ENCODE data around the gene RNF44.

DNA sequence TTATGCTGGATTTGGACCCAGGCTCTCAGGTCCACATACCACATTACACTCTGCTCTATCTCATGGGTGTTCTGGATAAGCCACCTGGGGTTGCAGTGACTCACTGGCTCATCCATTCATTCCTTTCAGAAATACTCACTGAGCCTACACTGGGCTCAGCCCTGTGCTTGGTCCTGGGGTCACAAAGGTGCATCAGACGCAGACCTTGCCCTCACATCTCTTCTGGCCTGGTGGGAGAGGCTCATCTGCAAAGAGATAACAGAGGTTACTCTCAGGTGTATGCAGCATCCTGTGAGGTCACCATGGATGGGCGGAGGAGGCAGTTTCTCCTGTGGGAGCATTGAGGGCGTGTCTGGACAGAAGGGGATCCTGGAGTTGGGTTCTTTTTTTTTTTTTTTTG lies 24.1 kb upstream of the RNF44 start:
- TF ChIP-seq, protein P1, sequence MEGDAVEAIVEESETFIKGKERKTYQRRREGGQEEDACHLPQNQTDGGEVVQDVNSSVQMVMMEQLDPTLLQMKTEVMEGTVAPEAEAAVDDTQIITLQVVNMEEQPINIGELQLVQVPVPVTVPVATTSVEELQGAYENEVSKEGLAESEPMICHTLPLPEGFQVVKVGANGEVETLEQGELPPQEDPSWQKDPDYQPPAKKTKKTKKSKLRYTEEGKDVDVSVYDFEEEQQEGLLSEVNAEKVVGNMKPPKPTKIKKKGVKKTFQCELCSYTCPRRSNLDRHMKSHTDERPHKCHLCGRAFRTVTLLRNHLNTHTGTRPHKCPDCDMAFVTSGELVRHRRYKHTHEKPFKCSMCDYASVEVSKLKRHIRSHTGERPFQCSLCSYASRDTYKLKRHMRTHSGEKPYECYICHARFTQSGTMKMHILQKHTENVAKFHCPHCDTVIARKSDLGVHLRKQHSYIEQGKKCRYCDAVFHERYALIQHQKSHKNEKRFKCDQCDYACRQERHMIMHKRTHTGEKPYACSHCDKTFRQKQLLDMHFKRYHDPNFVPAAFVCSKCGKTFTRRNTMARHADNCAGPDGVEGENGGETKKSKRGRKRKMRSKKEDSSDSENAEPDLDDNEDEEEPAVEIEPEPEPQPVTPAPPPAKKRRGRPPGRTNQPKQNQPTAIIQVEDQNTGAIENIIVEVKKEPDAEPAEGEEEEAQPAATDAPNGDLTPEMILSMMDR (IDR thresholded peaks at IDR 0.05) = no peak
- TF ChIP-seq EZH2phosphoT487 (IDR thresholded peaks at IDR 0.05) (no peak), EZH2 (IDR thresholded peaks at IDR 0.05) (no peak)

Measured in neural progenitor cell (in vitro differentiated cells).